Stimulated activated CD8-positive, alpha-beta memory T cell treated with anti-CD3 and anti-CD28 coated beads, Interleukin-12 subunit alpha, Interleukin-12 subunit beta, amount 100 ng/mL, for 24 hours (primary cell): ENCODE results near the gene KLHDC7B.
A peak's percentile ranks its signal among the peaks of the same experiment; 100 is the strongest.

ENCODE experiments used
- DNase-seq: peaks from one replicate; pipeline ENCODE4 v3.0.0-alpha.2; 2020; ENCODE audit errors: extremely low read depth

KLHDC7B gene

DNA sequence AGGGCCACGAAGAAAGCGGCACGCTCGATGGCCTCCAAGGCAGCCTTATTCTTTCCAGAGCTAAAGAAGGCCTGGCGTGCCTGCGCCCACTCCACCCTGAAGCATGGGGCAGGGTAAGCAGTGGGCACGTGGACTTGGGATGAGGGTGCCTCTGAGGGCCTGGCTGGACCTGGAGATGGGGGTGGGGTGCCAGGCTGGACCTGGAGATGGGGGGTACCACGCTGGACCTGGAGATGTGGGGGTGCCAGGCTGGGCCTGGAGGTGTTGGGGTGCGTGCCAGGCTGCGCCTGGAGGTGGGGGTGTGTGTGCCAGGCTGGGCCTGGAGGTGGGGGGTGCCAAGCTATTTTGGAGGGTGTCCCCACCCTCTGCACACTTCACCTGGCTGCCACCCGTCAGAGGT is 27.3 kb downstream of the KLHDC7B start:
- DNase-seq, result no peak

- DNase-seq, result no peak
Measured at GRCh38 chr22:50573491-50574382, 28.0 kb downstream of the KLHDC7B start.

- no peak for DNase-seq
Measured at GRCh38 chr22:50574383-50574755, 28.7 kb downstream of the KLHDC7B start.

- no peak for DNase-seq
Measured at GRCh38 chr22:50575426-50575941, 29.8 kb downstream of the KLHDC7B start.

DNA sequence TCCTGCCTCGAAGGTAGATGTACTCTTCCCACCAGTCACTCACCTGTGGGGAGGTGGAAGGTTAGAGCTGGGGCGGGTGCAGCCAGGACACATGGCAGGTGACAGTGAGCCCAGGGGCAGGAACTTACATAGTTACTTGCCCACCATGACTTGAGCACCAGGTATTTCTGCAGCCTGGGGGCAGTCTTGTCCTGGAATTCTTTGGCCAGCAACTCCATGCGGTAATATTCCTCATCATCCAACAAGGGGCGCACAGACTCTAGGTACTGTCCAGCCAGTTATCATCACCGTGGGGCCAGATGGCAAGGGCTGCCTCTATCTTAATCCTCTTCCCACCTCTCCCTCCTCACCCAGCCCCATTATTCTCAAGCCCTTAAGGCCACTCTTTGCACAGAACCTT is 30.4 kb downstream of the KLHDC7B start:
- DNase-seq, result no peak

DNA sequence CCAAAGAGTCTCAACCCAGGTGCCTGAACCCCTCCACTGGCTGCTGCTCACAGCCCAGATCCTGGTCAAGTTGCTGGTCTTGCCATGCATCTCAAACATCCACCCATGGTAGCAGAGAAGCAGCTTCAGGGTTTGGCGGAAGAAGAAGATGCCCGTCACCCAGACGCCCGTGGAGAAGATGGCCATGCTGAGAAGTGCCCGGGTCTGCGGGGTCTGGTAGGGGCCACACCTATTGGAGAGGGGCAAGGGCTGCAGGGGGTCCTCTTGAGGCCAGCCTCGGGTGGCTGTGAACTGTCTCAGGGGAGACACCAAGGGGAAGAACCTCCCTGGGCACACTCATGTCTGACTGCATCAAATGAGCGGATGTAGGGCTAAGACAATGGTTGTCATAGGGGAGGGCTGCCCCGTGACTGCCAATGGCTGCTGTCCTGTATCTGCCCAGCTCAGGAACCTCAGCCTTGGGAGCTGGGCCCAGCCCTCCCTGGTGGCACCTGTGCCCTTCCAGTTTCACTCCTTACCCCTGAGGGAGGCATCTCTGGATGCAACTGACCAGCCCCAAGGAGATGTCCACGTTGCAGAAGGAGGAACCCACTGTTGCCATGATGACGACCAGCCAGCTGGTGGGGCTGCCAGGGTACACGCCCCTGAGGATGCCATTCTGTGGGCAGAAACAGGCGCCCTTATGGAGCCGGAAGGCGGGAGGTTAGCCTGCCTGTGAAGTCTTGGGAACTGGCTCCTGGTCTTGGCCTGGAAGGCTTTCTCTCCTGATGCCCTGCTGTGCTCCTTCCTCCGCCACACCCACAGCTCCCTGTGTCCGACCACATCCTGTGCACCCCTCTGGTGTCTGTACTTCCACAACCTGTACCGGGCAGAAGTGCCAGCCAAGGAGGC is 31.4 kb downstream of the KLHDC7B start:
- no peak for DNase-seq

DNA sequence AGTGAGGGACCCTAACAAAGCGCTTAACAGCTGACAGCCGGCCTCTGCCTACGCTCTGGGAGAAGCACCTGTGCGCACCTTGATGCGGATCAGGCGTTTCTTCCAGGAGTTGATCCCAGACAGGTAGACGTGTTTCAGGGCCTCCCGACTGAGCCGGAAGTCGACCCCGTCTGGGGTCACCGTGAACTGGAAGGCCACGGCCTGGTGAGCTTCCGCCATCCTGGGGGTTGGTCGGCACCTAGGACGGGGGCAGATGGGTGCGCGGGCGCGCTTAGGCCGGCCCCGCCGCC is 31.9 kb downstream of the KLHDC7B start:
- DNase-seq, result no peak

DNA sequence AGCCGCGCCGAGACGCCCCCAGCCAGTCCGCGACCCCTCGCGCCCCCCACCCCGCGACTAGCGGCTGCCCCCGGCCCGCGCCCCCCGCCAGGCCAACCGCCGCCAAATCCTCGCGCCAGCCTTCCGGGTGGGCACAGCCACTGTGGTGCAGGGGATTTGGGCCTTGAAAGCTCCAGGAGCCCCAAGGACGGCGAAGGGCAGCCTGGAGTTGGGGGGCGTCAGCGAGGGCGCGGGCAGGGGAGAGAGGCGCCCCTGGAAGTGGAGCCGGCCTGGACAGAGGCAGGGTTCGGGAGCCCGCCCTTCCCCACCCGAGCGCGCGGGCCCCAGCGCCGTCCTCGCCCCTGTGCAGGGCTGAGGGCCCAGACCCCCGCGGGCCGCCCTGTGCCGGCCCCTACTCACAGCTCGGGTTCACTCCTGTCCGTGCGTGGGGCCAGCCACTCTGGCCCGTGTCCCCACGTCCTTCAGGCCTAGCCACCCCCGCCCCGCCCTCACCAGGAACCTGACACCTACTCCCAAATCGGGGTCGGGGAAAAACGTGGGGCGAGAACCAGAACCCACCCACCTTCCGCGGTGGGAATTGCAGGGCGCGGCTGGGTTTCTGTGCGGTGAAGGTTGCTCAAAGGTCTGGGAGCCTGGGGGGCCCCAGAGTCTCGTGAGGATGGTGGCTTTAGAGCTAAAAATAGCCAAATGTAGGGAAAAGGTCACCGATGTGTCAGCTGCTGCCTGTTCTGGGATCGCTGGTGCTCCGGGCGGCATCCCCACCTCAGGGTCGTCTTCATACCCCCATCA is 32.5 kb downstream of the KLHDC7B start, which contains the start of gene CPT1B:
CPT1B (minus strand) TSS at position 441 of the 789 bp plus-strand sequence. CDS start 512 bp downstream, outside the sequence.
- no peak for DNase-seq

GRCh38 chr22:50578776-50579310 is 33.1 kb downstream of the KLHDC7B start:
- no peak for DNase-seq

DNA sequence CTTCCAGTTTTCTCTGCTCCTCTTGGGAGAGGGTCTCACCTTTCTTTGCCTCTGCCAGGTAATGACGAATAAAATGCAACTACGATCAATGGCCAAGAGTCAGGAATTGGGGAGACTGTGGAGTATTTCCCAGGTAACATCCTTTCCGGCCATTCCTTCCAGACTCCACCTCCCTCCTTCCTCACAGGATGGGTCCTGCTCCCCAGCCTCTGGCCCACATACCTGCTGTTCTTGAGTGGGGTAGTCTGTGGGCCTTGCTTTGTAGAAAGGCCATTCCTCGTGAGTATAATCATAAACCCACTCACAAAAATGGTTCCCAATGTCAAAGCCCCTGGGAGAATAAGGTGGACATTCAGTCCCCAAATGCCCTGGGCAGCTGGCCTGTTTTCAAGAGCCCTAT is 34.1 kb downstream of the KLHDC7B start:
- no peak for DNase-seq

GRCh38 chr22:50581031-50581949 is 35.6 kb downstream of the KLHDC7B start:
- DNase-seq, result no peak

DNA sequence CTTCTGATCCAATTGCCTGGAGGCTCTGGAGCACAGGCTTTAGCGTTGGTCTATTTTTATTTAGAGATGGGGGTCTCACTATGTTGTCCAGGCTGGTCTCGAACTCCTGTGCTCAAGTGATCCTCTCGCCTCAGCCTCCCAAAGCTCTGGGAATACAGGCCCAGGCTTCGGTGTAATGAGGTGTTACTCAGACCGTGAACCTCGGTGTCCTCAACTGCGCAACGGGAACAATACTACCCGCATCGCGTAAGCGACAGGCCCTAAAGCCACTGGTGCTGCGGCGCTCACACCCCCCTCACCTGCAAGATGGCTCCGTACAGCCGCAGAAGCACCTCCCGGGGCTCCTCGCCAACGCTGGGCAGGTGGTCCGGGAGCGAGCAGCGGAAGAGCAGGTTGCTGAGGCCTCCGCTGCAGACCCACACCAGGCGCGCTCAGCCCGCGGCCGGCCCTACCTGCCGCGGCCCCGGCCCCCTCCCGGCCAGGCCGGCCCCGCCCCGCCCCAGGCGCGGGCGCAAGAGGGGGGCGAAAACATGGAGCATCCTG is 36.3 kb downstream of the KLHDC7B start:
- no peak for DNase-seq

GRCh38 chr22:50582493-50583293 is 37.0 kb downstream of the KLHDC7B start, which contains the start of gene CHKB:
CHKB (minus strand) TSS chr22:50582849; CDS start chr22:50582781, 68 bp downstream.
- peak; percentile 97 for DNase-seq

DNA sequence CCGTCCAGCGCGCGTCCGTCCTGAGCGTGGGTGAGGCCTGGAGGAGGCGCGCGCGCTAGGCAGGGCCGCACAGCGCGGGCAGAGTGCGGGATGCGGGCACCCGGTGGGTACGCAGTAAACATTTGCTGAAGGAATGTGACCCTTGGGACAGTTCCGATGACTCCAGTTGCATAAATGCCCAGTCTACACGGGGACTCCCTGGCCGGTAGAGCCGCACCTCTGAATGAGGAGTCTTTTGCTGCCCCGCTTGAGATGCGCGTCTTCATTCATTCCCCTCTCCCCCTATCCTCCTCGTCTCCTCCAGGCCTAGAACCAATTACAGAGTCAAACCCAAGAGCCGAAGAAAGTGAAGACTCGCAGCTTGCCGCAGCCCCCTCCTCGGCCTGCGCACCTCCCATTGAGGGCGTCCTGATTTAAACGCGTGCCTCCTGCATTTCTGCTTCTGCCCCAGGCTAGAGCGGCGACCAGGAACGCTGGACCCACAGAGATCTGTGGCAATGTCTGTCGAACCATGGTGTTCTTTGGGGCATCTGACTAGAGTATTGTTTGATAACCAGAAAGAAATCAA is 37.7 kb downstream of the KLHDC7B start:
- no peak for DNase-seq

DNA sequence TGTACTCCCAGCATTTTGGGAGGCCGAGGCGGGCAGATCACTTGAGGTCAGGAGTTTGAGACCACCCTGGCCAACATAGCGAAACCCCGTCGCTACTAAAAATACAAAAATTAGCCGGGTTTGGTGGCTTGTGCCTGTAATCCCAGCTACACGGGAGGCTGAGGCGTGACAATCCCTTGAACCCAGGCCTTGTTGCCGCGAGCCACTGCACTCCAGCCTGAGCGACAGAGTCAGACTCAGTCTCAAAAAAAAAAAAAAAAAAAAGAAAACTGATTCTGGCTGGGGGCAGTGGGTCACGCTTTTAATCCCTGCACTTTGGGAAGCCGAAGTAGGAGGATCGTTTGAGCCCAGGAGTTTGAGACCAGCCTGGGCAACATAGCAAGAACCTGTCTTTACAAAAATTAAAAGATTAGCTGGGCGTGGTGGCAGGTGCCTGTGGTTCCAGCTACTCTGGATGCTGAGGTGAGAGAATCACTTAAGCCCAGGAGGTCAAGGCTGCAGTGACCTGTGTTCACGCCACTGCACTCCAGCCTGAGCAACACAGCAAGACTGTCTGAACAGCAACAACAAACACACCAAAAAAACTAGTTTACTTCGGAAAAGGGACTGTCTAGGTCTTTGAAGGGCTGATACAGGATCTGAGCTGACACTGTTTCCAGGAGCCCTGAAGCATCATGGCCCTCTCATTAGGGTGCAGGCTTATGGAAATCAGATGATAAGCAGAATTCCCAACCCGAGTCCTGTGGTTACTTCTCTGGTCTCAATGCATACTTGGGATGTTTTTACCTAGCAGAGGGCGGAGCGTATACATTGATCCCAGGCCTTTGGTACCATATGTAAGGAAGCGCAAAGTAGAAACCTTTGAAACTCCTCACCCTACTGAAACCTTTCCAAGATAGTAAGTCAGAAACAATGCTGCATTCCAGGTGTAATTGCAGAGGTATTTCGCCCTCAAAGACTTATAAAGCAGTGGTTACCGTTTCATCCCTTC is 38.7 kb downstream of the KLHDC7B start:
- no peak for DNase-seq

- DNase-seq, result no peak
Measured at GRCh38 chr22:50585238-50585637, 39.5 kb downstream of the KLHDC7B start.

DNA sequence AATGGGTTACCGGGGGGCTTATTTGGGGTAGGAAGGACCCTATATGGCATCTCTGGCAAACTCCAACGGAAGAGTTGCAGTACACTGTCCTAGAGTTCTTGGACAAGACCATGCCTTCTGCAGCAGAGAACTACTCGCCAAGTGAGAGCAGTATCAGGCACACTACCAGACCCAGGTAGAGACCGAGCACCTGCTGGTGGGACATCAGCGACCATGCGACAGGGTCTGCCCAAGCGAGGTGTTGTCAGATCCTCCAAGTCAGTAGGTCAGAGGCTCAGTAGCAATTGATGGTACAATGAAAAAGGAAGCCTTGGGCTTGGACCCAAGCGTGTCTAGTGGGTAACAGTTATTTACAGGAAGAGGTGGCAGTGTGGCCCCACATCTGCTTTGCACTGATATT is 40.1 kb downstream of the KLHDC7B start:
- no peak for DNase-seq

- no peak for DNase-seq
Measured at GRCh38 chr22:50586416-50586815, 40.7 kb downstream of the KLHDC7B start.
